ENCODE results near the gene TPSD1.
"Not testable (repeated sequence)": the region's sequence is repeated elsewhere in the genome, so short reads cannot be mapped to it uniquely, and the experiment has no call there.

TPSD1 gene

DNA sequence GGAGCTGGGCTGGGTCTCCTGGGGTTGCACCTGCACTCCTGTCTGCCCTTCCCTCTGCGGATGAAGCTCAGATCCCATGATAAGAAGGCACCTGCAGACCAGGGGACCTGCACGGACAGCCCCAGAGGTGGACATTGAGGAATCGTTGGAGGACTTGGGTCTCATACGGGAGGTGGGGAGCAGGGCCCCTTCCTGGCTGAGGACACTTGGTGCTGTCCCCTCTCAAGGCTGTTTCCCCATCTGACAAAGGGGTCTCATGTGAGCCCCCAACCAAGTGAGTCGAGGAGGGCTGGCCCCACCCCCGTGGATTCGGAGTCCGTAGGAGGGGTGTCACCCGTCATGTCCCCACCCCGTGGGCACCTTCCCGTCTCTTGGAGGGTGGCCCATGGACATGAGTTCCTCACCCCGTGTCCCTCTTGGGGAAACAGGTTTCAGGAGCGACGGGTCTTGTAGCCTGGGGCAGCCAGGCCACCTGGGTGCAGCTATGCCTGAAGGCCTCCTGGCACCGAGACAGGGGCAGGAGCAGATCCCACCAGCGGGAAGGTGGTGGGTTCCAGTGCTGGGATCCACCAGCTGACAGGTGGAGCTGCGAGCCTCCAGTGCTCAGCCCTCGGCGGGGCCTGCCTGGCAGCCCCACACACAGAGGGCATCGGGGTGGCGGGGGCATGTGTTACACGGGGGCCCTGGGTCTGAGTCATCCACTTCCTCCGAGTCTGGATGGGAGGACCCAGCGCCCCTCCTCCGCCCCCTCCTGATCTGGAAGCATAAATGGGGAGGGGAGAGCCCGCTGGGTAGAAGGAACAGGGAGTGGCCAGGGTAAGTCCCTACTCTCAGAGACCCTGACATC is at the start of gene TPSD1:
Gene TPSD1, plus strand, starts transcription at position 794 of the 847 bp plus-strand sequence. CDS start 212 bp downstream, outside the sequence.
- DNase-seq, result not testable (repeated sequence)

DNA sequence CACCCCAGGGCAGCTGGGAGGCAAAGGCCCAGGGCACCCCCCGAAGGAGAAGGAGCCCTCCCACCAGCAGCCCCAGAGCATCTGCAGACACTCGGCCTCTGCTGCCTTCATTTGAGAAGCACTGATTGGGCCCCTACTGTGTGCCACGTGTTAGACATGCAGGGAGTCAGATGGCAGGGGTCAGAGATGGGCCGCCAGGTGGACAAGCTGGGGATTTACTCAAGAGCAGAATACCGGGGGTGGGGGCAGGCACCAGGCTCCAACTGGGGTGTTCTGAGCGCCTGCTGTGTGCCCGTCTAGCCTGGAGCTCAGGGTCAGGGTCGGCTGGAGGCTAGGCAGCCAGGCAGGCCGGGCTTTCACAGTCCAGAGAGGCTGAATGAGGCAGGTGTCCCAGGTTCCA is 49.5 kb upstream of the TPSD1 start:
- no peak for DNase-seq

DNA sequence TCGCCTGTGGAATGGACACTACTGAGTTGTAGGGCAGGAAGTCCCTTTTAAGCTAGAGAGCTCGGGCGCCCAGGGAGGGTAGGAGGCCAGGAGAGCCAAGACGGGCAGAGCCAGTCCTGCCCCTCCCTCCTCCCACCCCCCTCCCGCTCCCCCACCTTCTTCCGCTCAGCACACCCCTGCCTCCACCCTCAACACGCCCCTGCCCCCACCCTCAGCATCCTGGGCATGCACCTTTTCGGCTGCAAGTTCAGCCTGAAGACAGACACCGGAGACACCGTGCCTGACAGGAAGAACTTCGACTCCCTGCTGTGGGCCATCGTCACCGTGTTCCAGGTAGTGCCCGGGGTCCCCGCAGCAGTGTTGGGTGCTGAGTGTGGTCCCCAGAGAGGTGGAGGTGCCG is 49.1 kb upstream of the TPSD1 start:
- DNase-seq, result no peak

DNA sequence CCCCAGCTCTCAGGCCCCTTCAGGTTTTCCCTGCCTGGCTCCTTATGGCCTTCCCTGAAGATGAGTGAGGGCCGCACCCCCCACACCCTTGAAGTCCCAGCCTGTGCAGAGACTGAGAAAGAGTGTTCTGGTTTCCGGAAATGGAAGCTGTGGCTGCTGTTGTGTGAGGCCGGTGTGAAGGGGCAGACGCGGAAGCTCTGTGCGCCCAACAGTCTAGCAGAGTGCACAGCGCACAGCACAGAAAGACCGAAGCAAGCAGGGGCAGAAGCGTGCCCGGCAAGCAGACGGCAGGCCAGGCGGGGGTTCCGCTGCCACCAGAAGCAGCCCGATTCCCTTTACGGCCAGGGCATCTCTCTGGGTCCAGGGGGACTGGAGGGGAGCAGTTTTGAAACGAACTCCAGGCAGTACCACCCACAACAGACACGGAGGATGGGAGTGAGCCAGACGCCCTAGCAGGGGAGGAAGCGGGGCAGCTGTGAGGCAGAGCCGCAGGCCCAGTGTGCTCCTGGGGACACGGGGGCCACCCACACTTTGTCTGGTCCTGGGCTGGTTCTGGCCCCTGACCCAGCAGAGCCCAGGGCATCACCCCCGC is 47.5 kb upstream of the TPSD1 start:
- DNase-seq, result no peak

DNA sequence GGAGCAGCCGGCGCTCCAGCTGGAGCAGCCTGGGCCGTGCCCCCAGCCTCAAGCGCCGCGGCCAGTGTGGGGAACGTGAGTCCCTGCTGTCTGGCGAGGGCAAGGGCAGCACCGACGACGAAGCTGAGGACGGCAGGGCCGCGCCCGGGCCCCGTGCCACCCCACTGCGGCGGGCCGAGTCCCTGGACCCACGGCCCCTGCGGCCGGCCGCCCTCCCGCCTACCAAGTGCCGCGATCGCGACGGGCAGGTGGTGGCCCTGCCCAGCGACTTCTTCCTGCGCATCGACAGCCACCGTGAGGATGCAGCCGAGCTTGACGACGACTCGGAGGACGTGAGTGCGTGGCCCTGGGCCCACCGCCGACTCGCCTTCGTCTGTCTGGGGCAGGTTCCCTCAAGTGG is 46.8 kb upstream of the TPSD1 start:
- no peak for DNase-seq

DNA sequence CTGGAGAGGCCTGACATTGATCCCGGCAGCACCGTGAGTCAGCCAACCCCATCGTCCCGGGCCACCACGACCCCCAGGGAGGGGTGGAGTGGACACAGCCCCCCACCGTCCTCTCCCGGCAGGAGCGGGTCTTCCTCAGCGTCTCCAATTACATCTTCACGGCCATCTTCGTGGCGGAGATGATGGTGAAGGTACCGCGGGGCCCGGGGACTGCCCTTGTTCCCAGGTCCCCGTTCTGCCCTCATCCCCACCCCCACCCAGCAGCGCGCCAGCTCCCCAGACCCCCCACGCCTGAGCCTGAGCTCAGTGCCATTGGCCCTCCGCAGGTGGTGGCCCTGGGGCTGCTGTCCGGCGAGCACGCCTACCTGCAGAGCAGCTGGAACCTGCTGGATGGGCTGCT is 45.4 kb upstream of the TPSD1 start:
- DNase-seq, result no peak

DNA sequence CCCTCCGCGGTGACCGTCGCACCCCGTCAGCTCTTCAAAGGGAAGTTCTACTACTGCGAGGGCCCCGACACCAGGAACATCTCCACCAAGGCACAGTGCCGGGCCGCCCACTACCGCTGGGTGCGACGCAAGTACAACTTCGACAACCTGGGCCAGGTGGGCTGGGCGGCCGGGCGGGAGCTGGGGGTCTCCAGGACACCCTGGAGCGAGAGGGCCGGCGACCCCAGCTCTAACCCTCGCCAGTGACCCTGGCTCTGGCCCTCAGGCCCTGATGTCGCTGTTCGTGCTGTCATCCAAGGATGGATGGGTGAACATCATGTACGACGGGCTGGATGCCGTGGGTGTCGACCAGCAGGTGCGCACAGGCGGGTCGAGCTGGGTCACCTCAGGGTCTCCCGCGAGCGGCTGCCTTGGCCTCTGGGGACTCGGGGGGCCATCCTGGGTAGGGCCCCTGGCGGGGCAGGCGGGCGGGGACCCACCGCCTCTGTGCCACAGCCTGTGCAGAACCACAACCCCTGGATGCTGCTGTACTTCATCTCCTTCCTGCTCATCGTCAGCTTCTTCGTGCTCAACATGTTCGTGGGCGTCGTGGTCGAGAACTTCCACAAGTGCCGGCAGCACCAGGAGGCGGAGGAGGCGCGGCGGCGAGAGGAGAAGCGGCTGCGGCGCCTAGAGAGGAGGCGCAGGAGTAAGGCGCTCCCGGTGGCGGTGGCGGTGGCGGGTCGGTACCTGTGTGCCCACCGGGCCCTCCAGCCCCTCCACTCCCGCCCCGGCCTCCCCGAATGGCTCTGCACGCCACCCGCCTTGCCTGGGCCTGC is 44.2 kb upstream of the TPSD1 start:
- DNase-seq, result no peak

DNA sequence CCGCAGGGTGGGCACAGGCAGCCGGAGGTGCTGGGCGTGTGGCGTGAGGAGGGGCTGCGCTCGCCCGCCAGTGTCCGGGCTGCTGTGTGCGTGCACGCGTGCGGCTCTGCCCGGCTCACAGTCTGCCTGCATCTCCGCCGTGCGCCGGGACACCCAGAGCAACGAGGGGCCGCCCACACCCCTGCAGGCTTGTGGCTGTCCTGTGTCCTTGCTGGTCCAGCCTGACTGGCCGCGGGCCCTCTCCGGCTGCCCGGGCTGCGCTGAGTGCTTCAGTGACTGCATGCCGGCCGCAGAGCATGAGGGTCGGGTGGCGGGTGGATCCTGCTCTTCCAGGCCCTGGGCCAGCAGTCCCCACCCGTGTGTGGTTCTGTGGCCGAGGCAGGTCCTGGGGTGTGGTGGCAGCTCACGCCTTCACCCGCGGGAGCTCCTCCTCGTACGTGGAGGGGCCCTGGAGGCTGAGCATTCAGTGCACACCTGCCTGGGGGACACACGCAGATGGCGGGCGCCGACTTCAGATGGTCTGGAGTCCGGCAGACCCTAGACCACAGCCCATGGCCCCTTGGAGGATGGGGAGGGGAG is 43.2 kb upstream of the TPSD1 start:
- DNase-seq, result no peak

DNA sequence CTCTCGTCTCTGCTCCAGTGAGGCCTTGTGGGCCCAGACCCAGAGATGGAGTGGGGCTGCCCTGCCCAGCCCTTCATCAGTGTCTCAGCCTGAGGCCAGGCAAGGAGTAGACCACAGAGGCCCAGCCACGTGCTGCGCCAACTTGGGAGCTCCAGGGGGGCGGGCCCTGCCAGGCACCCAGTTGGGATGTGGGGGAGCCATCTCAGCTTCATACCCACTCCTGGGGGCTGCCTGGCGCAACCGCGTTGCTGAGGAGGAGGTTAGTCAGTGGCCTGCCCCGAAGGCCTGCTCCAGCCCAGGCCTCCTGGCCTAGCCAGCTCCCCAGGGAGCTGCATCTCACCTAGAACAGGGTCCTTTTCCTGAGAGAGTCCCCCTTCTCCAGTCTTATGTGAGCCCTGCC is 42.6 kb upstream of the TPSD1 start:
- no peak for DNase-seq

DNA sequence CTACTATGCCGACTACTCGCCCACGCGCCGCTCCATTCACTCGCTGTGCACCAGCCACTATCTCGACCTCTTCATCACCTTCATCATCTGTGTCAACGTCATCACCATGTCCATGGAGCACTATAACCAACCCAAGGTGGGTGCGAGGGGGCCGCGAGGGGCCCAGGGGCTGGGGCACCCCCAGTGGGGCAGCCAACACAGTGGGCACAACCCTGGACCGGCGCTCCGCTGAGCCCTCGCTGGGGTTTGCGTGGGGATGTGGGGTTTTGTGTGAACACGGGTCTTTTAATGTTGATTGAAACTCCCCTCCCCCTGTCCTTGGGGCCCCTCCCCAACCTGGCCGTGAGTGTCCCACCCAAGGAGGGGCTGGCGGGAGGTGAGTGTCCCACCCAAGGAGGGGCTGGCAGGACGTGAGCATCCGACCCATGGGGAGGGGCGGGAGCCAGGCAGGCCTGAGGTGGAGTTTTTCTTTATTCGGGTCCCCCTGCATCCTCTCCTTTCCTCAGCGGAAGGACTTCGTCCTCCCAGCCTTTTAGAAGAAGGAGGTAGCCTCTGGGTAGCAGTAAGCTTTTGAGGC is 42.0 kb upstream of the TPSD1 start:
- DNase-seq, result no peak

DNA sequence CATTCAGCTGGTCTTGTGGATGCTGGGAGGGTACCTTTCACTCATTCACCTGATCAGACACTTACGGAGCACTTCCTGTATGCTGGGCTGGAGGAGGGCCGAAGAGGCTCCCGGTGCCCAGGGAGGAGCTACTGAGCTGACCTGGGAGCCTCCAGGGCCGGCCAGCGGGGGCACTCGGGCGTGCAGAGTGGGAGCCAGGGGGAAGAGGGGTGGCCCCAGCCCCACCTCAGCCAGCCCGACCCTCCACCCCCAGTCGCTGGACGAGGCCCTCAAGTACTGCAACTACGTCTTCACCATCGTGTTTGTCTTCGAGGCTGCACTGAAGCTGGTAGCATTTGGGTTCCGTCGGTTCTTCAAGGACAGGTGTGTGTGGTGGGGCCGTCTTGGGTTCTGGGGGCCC is 41.1 kb upstream of the TPSD1 start:
- DNase-seq, result no peak

DNA sequence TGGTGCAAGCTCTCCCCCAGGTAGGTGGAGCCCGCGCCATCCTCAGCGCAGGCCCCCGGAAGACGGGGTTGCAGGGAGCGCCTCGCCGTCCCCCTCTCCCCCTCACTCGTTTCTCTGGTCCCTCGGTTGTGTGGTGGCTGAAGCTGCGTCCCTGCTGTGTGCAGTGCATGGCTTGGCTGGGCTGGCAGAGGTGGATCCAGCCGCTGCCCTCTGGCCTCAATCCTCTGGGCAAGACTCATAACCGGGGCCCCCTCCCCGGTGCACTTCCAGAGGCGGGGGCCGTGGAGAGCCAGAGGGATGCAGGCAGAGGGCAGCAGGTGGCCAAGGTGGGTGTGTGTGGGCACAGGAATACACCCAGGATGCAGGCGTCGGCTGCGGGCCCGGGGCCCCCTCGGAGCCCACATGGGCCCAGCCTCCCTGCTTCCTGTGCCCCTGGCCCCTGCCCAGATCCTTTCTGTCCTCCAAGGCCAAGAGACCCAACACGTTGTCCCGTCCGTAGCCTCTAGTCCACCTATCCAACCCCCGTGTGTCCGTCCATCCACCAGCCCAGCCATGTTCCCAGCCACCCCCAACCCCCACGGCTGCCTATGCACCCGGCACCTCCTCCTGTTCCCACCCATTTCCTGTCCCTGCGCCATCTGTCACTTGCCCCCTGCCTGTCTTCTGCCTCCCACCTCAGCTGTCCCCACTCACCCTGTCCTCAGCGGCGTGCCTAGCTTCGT is 40.1 kb upstream of the TPSD1 start:
- no peak for DNase-seq

DNA sequence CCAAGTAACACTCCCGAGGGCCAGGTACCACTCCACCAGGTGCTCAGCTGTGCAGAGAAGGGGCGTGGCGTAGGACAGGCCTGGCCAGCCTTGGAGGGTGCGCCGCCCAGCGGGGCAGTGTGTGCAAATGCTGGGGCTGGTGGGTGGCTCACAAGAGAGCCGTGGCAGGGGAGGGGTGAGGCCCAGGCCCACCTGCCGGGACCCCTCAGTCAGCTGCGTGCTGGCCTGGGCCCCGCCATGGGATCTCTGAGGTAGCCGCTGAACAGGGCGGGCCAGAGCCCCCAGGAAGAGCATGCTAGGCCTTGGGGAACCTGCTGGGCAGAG is 39.6 kb upstream of the TPSD1 start:
- DNase-seq, result no peak

DNA sequence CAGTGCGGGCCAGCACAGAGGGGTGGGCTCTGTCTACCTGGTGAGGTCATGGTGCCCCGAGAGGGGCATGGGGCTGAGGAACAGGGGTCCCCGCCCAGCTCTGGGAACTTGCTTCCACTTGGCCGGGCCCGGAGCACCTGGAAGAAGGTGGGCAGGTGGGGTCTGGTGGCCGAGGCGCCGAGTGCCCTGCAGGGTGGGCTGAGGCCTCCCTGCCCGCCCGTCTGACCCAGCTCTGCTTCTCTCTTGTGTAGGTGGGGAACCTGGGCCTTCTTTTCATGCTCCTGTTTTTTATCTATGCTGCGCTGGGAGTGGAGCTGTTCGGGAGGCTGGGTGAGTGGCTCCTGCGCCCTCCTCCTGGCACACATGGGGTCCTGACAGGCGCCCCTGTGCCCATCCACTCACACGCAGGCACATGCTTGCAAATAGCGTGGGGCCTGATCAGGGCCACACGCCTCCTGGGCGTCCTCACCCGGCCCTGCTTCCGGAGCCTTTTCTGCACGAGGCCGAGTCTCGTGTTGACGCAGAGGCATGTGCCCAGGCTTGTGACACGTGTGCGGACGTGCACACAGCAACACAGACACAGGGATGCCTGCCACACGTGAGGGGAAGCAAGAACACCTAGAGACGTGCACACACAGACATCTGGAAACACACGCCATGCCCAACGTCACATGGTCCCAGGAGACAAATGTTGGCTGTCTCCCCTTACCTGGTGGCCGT is 39.0 kb upstream of the TPSD1 start:
- no peak for DNase-seq

DNA sequence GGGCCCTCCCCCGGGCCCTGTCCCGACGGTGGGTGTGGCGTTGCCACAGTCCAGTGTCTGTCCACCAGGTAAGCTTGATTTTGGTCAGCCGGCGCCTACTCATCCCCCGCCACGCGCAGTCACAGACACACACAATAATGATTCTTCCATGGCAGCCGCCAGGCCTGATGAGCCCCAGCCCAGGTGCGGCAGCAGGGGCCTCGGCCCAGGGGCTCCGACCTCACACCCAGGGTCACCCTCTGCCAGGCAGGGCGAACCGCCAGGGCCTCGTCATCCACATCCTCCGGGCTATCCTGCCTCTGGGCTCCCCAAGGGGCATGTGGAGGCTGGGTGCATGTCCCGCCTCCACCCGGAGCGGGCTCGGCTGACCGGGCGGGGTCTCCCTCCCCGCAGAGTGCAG is 38.3 kb upstream of the TPSD1 start:
- DNase-seq, result no peak

DNA sequence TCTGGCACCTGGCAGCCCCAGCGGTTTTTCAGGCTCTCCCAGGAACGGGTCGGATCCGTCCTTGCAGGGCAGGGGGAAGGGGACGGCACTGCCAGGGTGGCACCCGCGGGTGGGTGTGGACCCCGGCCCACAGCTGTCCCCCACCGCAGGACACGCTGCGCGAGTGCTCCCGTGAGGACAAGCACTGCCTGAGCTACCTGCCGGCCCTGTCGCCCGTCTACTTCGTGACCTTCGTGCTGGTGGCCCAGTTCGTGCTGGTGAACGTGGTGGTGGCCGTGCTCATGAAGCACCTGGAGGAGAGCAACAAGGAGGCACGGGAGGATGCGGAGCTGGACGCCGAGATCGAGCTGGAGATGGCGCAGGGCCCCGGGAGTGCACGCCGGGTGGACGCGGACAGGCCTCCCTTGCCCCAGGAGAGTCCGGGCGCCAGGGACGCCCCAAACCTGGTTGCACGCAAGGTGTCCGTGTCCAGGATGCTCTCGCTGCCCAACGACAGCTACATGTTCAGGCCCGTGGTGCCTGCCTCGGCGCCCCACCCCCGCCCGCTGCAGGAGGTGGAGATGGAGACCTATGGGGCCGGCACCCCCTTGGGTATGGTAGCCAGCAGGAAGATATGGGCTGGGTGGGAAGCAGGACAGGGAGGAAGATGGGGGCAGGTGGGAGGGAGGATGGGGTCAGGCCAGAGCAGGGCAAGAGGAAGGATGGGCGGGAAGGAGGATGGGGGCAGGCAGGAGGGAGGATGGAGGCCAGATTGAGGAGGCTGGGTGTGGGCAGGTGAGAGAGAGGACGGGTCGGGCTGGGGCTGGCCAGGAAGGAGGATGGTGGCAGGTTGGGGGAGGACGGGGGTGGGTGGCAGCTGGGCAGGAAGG is 37.6 kb upstream of the TPSD1 start:
- no peak for DNase-seq

DNA sequence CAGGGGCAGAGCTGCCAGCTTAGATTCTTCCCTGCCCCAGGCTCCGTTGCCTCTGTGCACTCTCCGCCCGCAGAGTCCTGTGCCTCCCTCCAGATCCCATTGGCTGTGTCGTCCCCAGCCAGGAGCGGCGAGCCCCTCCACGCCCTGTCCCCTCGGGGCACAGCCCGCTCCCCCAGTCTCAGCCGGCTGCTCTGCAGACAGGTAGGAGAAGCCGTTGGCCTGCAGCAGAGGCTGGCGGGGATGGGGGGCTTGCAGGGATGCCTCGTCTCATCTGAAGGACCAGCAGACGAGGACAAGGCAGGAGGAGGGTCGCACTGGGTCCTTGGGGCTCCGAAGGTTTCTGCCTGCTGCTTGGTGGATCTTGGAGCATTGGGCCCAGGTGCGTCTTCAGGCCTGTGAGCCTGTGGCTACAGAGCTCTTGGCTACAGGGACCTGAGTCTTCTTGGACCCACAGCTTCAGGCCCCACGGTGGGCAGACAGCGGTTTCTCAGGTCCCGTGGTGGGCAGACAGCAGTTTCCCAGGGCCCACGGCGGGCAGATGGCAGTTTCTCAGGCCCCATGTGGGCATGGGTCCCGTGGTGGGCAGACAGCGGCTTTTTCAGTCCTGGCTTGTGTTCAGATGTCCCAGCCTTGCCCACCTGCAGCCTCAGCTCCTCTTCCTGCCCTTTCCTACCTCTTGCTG is 36.8 kb upstream of the TPSD1 start:
- no peak for DNase-seq

DNA sequence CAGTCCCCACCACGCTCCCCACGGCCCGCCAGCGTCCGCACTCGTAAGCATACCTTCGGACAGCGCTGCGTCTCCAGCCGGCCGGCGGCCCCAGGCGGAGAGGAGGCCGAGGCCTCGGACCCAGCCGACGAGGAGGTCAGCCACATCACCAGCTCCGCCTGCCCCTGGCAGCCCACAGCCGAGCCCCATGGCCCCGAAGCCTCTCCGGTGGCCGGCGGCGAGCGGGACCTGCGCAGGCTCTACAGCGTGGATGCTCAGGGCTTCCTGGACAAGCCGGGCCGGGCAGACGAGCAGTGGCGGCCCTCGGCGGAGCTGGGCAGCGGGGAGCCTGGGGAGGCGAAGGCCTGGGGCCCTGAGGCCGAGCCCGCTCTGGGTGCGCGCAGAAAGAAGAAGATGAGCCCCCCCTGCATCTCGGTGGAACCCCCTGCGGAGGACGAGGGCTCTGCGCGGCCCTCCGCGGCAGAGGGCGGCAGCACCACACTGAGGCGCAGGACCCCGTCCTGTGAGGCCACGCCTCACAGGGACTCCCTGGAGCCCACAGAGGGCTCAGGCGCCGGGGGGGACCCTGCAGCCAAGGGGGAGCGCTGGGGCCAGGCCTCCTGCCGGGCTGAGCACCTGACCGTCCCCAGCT is 35.7 kb upstream of the TPSD1 start:
- DNase-seq, result no peak

DNA sequence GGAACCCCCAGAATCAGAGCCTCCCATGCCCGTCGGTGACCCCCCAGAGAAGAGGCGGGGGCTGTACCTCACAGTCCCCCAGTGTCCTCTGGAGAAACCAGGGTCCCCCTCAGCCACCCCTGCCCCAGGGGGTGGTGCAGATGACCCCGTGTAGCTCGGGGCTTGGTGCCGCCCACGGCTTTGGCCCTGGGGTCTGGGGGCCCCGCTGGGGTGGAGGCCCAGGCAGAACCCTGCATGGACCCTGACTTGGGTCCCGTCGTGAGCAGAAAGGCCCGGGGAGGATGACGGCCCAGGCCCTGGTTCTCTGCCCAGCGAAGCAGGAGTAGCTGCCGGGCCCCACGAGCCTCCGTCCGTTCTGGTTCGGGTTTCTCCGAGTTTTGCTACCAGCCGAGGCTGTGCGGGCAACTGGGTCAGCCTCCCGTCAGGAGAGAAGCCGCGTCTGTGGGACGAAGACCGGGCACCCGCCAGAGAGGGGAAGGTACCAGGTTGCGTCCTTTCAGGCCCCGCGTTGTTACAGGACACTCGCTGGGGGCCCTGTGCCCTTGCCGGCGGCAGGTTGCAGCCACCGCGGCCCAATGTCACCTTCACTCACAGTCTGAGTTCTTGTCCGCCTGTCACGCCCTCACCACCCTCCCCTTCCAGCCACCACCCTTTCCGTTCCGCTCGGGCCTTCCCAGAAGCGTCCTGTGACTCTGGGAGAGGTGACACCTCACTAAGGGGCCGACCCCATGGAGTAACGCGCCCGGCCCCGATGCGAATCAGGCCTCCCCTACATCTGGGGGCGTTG is 34.8 kb upstream of the TPSD1 start:
- DNase-seq, result no peak

All from COR-L47 (cell line).